OCI-LY3 (cell line): ENCODE data around the gene UCHL3.

Experiments used
- EZH2phosphoT487 ChIP-seq: fragments of 200-600 bp; shearing (Covaris generic); IDR thresholded peaks from 2 replicates; pipeline ENCODE4 v1.6.1; 2018; ENCODE audit warnings: antibody characterized with exemption, mixed run types, low read depth
- TF ChIP-seq, protein P1 (sequence below): fragments of 200-600, 300-600 bp; sonication (generic); IDR thresholded peaks from 2 replicates; pipeline ENCODE4 v1.5.1; 2014; ENCODE audit warnings: antibody characterized with exemption, low read length, low read depth

DNA sequence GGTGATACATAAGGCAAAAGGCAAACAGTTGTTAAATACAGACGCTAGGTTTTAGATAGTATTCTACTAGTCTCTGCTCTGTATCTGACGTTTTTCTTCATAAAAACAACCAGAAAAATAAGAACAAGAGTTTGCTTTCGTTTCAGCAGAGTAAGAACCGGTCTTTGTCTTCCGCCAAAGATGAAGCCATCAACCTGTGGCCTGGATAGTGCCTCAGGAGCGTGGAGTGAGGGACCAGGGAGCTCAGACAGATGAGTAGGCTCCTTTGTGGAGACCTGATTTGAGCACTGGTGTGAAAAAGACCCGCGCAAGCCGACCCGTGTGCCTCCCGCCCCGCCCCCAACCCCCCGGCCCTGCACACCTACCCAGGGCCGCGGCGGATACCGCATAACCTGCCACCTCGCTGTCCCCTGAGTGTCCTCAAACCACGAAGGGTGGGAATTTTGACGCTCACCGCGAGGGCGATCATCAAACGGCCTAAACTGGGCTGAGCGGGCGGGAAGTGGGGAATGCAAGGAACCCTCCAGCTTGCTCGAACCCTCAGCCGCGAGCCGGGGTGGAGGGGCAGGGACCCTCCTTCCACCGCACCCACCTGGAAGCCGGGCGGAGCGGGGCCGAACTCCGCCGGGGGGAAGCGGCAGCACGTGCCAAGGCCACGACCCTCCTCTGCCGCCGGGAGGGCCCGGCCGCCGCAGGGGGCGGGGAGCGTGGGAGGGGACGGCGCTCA, 85.7 kb downstream of the UCHL3 start:
- TF ChIP-seq, protein P1, sequence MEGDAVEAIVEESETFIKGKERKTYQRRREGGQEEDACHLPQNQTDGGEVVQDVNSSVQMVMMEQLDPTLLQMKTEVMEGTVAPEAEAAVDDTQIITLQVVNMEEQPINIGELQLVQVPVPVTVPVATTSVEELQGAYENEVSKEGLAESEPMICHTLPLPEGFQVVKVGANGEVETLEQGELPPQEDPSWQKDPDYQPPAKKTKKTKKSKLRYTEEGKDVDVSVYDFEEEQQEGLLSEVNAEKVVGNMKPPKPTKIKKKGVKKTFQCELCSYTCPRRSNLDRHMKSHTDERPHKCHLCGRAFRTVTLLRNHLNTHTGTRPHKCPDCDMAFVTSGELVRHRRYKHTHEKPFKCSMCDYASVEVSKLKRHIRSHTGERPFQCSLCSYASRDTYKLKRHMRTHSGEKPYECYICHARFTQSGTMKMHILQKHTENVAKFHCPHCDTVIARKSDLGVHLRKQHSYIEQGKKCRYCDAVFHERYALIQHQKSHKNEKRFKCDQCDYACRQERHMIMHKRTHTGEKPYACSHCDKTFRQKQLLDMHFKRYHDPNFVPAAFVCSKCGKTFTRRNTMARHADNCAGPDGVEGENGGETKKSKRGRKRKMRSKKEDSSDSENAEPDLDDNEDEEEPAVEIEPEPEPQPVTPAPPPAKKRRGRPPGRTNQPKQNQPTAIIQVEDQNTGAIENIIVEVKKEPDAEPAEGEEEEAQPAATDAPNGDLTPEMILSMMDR: no peak
- no peak for TF ChIP-seq EZH2phosphoT487
